NCI-H69 (cell line): ENCODE data around the gene TRAF3IP1.

Experiments used
- DNase-seq: peaks from one replicate; lab custom pipeline; 2025; lab: John Stamatoyannopoulos, UW

Gene TRAF3IP1

DNA sequence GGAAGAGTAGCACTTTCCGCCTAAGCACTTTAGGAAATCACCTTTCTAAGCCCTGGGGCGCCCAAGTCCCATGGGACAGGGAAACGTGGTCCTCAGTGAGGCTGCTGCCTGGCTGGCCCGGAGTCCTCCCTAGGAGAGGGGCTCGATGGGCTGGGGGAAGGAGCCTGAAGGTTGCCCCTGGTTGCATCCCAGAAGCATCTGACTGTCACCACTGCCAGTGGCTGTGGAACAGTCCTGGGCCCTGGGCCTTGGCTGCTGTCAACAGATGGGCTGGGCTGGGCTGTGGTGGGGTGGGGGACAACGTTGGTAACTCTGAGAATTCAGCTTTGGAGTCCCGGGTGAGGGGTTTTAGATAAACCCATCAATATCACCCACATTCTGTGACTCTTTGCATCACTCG, 128.9 kb downstream of the TRAF3IP1 start:
- no peak for DNase-seq

DNA sequence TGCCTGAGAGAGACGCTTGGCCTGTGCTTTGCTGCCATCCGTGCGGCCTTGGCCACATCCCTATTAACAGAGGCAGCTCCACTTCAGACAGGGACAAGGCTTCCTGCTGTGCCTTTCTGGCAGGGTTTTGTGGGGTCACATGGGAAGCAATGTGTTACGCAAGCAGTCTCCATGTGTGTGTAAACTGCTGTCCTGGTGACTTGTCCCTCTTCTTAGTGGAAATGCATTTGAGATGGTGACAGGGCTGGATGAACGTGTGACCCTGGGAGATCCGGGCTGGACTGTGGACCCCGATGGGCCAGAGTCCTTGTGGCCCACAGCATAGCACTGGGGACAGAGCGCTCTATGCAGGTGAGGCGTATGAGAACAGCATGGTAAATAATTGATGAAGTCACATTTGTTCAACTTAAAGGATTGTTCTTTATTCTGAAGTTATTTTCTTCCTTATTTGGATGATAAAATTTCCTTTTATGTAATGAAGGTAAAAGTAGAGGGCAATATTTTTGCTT, 129.6 kb downstream of the TRAF3IP1 start:
- DNase-seq: peak; percentile 2

DNA sequence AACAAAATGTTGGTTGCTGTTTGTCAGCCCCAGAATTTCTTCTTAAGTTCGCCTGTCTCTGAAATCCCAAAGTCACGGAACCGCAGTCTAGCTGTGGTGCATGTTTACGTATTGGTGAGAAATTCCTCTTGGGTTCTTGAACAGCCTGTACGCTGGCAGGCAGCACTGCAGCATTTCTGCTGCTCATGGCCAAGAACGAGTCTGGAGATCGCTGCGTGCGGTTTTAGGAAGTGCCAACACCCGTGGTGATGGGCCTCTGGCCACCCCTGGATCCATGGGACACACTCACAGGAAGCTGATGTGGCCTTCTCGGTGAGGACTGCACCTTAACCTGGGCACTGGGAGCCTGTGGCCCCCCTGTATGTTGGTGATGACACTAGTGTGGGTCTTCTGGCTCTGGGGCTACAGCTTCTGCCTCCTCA, 130.1 kb downstream of the TRAF3IP1 start:
- DNase-seq: no peak
